K562 (cell line): ENCODE measurements around the gene ASIC1. TPM values are rescaled to one million over a fixed set of nuclear protein-coding genes. Genes with fewer than 3 reads are reported as not detected.

Experiments
- ARID1B ChIP-seq: fragments of 450-650 bp; IDR thresholded peaks from 2 replicates; pipeline ENCODE4 v1.6.1; 2016; ENCODE audit warnings: antibody characterized with exemption, mild to moderate bottlenecking, inconsistent platforms
- CBX1 ChIP-seq: sonication (generic); IDR thresholded peaks from 2 replicates; pipeline ENCODE4 v1.6.1; 2016; ENCODE audit warnings: antibody characterized with exemption, low read depth, mild to moderate bottlenecking
- CEBPG ChIP-seq, 3 experiments: fragments of 200-800 bp in 1 of 3; sonication (Bioruptor generic) in 1 of 3; sonication (generic) in 1 of 3; formaldehyde crosslinking in 1 of 3; IDR thresholded peaks in 2 of 3; conservative IDR thresholded peaks in 1 of 3; 2 replicates each; pipeline versions ENCODE4 v1.6.1 to v1.8.0; 2016 to 2022; ENCODE audit warnings: missing compliant biosample characterization in 2 of 3, missing genetic modification characterization in 2 of 3, mild to moderate bottlenecking in 1 of 3, missing genetic modification reagents in 1 of 3
- CHD4 ChIP-seq: fragments of 200-600 bp; sonication (generic); IDR thresholded peaks from 3 replicates; pipeline ENCODE4 v1.6.1; 2012; ENCODE audit warnings: low read depth, mild to moderate bottlenecking, mixed read lengths, low read length, inconsistent platforms; ENCODE audit not compliant: insufficient read depth, insufficient replicate concordance, poor library complexity, severe bottlenecking
- CXXC5 ChIP-seq: fragments of 250-450 bp; sonication (Bioruptor Pico); IDR thresholded peaks from 2 replicates; pipeline ENCODE4 v1.8.0; 2022; ENCODE audit warnings: inconsistent platforms, mild to moderate bottlenecking, moderate library complexity
- HCFC1 ChIP-seq: IDR thresholded peaks from 2 replicates; pipeline ENCODE4 v1.6.1; 2012; ENCODE audit warnings: low read depth, low read length, improper control_type of control experiment
- HDAC3 ChIP-seq: fragments of 450-650 bp; IDR thresholded peaks from 2 replicates; pipeline ENCODE4 v1.6.1; 2018; ENCODE audit warnings: borderline replicate concordance, mild to moderate bottlenecking, moderate library complexity; ENCODE audit not compliant: partially characterized antibody
- KLF16 ChIP-seq: IDR thresholded peaks from 2 replicates; pipeline ENCODE4 v1.6.1; 2016; ENCODE audit warnings: antibody characterized with exemption
- NFATC3 ChIP-seq: fragments of 450-650 bp; IDR thresholded peaks from 2 replicates; pipeline ENCODE4 v1.6.1; 2017; ENCODE audit warnings: mild to moderate bottlenecking
- NFIX ChIP-seq: fragments of 250-450 bp; sonication (Bioruptor Pico); IDR thresholded peaks from 2 replicates; pipeline ENCODE4 v1.4.0; 2020; ENCODE audit warnings: low read depth, mild to moderate bottlenecking, moderate library complexity
- OTX1 ChIP-seq: fragments of 450-650 bp; formaldehyde crosslinking; IDR thresholded peaks from 2 replicates; pipeline ENCODE4 v1.4.0; 2022; ENCODE audit warnings: mild to moderate bottlenecking
- PPARD ChIP-seq: fragments of 250-450 bp; sonication (Bioruptor Pico); IDR thresholded peaks from 2 replicates; pipeline ENCODE4 v1.8.0; 2022; ENCODE audit warnings: inconsistent platforms, mild to moderate bottlenecking, moderate library complexity
- PRMT5 ChIP-seq: sonication (generic); formaldehyde crosslinking; IDR thresholded peaks from 2 replicates; pipeline ENCODE4 v1.5.0; 2020; ENCODE audit warnings: missing genetic modification reagents
- RUNX1 ChIP-seq: sonication (generic); IDR thresholded peaks from 2 replicates; pipeline ENCODE4 v1.6.1; 2016; ENCODE audit warnings: antibody characterized with exemption, low read depth
- STAG1 ChIP-seq: sonication (generic); formaldehyde crosslinking; IDR thresholded peaks from 2 replicates; pipeline ENCODE4 v1.5.0; 2020; ENCODE audit warnings: missing genetic modification reagents, borderline replicate concordance
- STAT5B ChIP-seq: fragments of 250-450 bp; sonication (Bioruptor Pico); IDR thresholded peaks from 2 replicates; pipeline ENCODE4 v1.8.0; 2021; ENCODE audit warnings: mild to moderate bottlenecking, inconsistent platforms
- ZC3H4 ChIP-seq: sonication (generic); formaldehyde crosslinking; IDR thresholded peaks from 2 replicates; pipeline ENCODE4 v1.9.0; 2021; ENCODE audit warnings: missing genetic modification reagents, borderline replicate concordance
- ZNF274 ChIP-seq: IDR thresholded peaks from 2 replicates; pipeline ENCODE4 v1.6.1; 2011; ENCODE audit warnings: low read depth, mild to moderate bottlenecking, low read length, moderate library complexity, borderline replicate concordance
- ZNF436 ChIP-seq: fragments of 250-450, 450-650 bp; sonication (Bioruptor Pico); formaldehyde crosslinking; IDR thresholded peaks from 2 replicates; pipeline ENCODE4 v1.7.0; 2020; ENCODE audit warnings: mild to moderate bottlenecking
- ZNF583 ChIP-seq: fragments of 250-450 bp; sonication (Bioruptor Pico); IDR thresholded peaks from 2 replicates; pipeline ENCODE4 v1.4.0; 2020
- ZNF699 ChIP-seq: fragments of 250-450 bp; sonication (Bioruptor Pico); IDR thresholded peaks from 2 replicates; pipeline ENCODE4 v1.8.0; 2021; ENCODE audit warnings: mild to moderate bottlenecking, moderate library complexity; ENCODE audit not compliant: insufficient replicate concordance
- polyA plus RNA-seq, 8 experiments: library from polyadenylated mRNA; depleted of rRNA in 4 of 8; stranded (reverse) in 5 of 8; unstranded in 3 of 8; fragments of >200 nt; fragmentation: Nextera tagmentation in 2 of 8; fragmentation: Illumina TruSeq in 1 of 8; extraction: Ambion mirVana in 2 of 8; extraction: Trizol in 1 of 8; gene quantifications; 2 replicates each; pipeline versions ENCODE4 v1.2.1 to v1.2.3, GENCODE V29; 2011 to 2014; ENCODE audit warnings: inconsistent platforms in 1 of 8, missing spikeins in 1 of 8
- total RNA-seq, 7 experiments: library from RNA; depleted of rRNA in 6 of 7; stranded (reverse); fragments of >200 nt in 6 of 7; fragmentation: Illumina TruSeq in 2 of 7; extraction: Trizol in 2 of 7; gene quantifications; 2 replicates each; pipeline versions ENCODE4 v1.2.1 to v1.2.3, GENCODE V29; 2011 to 2021; ENCODE audit warnings: low replicate concordance in 1 of 7
- TF ChIP-seq, protein P1 (sequence below): sonication (generic); formaldehyde crosslinking; IDR thresholded peaks from 2 replicates; pipeline ENCODE4 v1.8.0; 2022; ENCODE audit warnings: mild to moderate bottlenecking, missing genetic modification reagents
- TF ChIP-seq, protein P2 (sequence below): fragments of 250-450 bp; sonication (Bioruptor Pico); IDR thresholded peaks from 2 replicates; pipeline ENCODE4 v1.8.0; 2021; ENCODE audit warnings: moderate library complexity, mild to moderate bottlenecking, inconsistent platforms
- TF ChIP-seq, protein P3 (sequence below): fragments of 450-650 bp; formaldehyde crosslinking; IDR thresholded peaks from 2 replicates; pipeline ENCODE4 v1.4.0; 2020; ENCODE audit warnings: mild to moderate bottlenecking, moderate library complexity

ASIC1 gene
- total and polyA plus RNA-seq, 9 of the 15 experiments (the other 6 are each of a cell fraction or from before 2014, with no cell fraction given), result 0.01 to 1.7 (median 0.45) TPM

DNA sequence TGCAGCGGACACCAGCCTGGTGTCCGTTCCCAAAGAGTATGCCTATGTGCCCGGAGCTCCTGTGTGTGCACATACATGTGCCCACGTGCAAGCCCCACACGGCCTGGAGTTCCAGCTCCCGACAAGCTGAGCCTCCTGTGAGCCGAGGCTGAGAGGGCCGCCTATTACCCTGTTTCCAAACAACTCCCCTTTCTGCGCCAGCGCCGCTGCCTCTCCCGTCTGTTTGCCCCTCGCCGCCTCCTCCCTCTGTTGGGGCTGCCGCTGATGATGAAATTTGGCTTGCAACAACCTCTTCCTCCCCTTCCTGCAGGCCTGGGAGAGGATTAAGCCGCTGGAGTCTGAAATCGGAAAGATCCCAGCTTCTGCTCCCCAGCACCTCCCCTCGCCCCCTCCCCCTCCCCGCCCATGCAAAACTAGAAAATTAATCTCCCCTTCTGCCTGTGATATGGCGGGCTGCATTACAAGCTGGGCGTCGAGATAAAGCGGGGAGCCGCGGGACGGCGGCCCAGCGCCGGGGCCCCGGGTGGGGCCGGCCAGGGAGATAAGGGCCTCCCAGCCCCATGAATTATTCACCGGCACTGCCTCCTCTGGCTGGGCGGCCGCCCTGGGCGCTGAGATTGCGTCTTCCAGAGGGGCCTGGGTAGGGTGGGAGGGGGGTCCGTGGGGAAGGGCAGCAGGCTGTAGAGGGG, 6.8 kb upstream of the ASIC1 start (continued):
- TF ChIP-seq, protein P1, sequence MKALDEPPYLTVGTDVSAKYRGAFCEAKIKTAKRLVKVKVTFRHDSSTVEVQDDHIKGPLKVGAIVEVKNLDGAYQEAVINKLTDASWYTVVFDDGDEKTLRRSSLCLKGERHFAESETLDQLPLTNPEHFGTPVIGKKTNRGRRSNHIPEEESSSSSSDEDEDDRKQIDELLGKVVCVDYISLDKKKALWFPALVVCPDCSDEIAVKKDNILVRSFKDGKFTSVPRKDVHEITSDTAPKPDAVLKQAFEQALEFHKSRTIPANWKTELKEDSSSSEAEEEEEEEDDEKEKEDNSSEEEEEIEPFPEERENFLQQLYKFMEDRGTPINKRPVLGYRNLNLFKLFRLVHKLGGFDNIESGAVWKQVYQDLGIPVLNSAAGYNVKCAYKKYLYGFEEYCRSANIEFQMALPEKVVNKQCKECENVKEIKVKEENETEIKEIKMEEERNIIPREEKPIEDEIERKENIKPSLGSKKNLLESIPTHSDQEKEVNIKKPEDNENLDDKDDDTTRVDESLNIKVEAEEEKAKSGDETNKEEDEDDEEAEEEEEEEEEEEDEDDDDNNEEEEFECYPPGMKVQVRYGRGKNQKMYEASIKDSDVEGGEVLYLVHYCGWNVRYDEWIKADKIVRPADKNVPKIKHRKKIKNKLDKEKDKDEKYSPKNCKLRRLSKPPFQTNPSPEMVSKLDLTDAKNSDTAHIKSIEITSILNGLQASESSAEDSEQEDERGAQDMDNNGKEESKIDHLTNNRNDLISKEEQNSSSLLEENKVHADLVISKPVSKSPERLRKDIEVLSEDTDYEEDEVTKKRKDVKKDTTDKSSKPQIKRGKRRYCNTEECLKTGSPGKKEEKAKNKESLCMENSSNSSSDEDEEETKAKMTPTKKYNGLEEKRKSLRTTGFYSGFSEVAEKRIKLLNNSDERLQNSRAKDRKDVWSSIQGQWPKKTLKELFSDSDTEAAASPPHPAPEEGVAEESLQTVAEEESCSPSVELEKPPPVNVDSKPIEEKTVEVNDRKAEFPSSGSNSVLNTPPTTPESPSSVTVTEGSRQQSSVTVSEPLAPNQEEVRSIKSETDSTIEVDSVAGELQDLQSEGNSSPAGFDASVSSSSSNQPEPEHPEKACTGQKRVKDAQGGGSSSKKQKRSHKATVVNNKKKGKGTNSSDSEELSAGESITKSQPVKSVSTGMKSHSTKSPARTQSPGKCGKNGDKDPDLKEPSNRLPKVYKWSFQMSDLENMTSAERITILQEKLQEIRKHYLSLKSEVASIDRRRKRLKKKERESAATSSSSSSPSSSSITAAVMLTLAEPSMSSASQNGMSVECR (CRISPR knock-in tag), result no peak
- TF ChIP-seq ZNF583 (CRISPR knock-in tag) (no peak; the same call in 1 of the 2 replicates), CEBPG (CRISPR knock-in tag; IDR thresholded peaks at IDR 0.05) (peak; percentile 89), CEBPG (tag; conservative IDR thresholded peaks at IDR 0.05 in 1 of 2, IDR thresholded peaks at IDR 0.05 in 1 of 2) (peak; percentile 89 to 95), HDAC3 (no peak), HCFC1 (0 out of 2 replicates have a peak, but pooled peaks have one; percentile 16), ZNF436 (no peak), OTX1 (CRISPR knock-in tag) (0 out of 2 replicates have a peak, but pooled peaks have one; percentile 3), ZNF699 (CRISPR knock-in tag) (no peak), CXXC5 (peak; percentile 99), STAT5B (CRISPR knock-in tag) (no peak), NFIX (CRISPR knock-in tag) (no peak), RUNX1 (peak; percentile 82; the same call in 1 of the 2 replicates), STAG1 (no peak), PRMT5 (CRISPR knock-in tag) (no peak), ZNF274 (peak; percentile 81), PPARD (CRISPR knock-in tag) (no peak), ARID1B (peak; percentile 98), KLF16 (peak; percentile 98), CHD4 (no peak), CBX1 (no peak), NFATC3 (no peak), ZC3H4 (CRISPR knock-in tag) (no peak)
- TF ChIP-seq, protein P2, sequence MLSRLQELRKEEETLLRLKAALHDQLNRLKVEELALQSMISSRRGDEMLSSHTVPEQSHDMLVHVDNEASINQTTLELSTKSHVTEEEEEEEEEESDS (CRISPR knock-in tag), result no peak
- TF ChIP-seq, protein P3, sequence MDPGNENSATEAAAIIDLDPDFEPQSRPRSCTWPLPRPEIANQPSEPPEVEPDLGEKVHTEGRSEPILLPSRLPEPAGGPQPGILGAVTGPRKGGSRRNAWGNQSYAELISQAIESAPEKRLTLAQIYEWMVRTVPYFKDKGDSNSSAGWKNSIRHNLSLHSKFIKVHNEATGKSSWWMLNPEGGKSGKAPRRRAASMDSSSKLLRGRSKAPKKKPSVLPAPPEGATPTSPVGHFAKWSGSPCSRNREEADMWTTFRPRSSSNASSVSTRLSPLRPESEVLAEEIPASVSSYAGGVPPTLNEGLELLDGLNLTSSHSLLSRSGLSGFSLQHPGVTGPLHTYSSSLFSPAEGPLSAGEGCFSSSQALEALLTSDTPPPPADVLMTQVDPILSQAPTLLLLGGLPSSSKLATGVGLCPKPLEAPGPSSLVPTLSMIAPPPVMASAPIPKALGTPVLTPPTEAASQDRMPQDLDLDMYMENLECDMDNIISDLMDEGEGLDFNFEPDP (CRISPR knock-in tag), result no peak
